ENCODE measurements around the gene ERFL.

DNA sequence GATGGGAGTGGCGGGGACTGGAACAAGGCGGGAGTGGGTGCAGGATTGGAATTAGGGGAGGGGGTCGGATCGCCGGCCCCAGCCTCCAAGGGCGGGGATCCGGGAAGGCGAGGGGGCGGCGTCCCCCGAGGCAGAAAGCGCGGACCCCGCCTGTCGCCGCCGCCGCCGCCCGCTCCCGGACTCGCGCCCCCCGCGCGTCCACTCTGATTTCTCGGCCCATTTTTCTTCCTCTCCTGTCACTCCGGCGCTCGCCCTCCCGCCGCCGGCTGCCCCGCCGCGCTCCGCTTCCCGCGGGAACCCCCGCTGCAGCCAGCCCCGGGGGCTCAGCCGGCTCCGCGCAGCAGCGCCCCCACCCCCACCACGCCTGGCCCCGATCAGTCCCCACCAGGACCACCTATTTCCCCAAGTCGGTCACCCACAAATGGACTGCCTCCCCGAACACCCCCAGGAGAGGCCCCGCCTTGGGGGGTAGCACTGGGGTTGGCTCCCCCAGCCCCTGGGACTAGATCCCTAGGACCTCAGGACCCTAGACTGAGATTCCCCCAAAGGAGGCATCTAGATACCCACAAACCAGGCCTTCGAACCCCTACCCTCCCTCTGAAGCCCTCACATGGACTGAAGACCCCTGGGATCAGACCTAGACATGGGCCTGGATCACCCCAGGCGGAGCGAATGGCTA is 12.6 kb upstream of the ERFL start:
- TF ChIP-seq CTCF (IDR thresholded peaks at IDR 0.05) (no peak), POLR2A (IDR thresholded peaks at IDR 0.05) (no peak)

Measured in prostate gland (tissue), 2 donors.